Stimulated activated CD8-positive, alpha-beta memory T cell treated with anti-CD3 and anti-CD28 coated beads, Interleukin-4, amount 100 ng/mL, for 1 hour (primary cell): Measurements from ENCODE around the gene CD2BP2.
A peak's percentile ranks its signal among the peaks of the same experiment; 100 is the strongest.
"Not testable (repeated sequence)": the region's sequence is repeated elsewhere in the genome, so short reads cannot be mapped to it uniquely, and the experiment has no call there.

Experiments
- DNase-seq, 2 donors: peaks; one replicate each; pipeline ENCODE4 v3.0.0-alpha.2; 2020; ENCODE audit warnings: low read depth in 2 of 2, low spot score in 1 of 2

Gene CD2BP2

GRCh38 chr16:30355144-30355953 is at the start of gene CD2BP2:
TSS of gene CD2BP2 (minus strand) at chr16:30355308. CDS start at chr16:30354681, 627 bp downstream.
- peak; percentile 56 to 77 for DNase-seq

GRCh38 chr16:30401768-30402425 is 46.8 kb upstream of the CD2BP2 start:
- DNase-seq = no peak

- DNase-seq = no peak
Observed at GRCh38 chr16:30399435-30400186, 44.5 kb upstream of the CD2BP2 start.

- no peak for DNase-seq
Observed at GRCh38 chr16:30398661-30399434, 43.7 kb upstream of the CD2BP2 start.

- no peak for DNase-seq
Observed at GRCh38 chr16:30397776-30398660, 42.9 kb upstream of the CD2BP2 start.

GRCh38 chr16:30397056-30397455 is 41.9 kb upstream of the CD2BP2 start:
- no peak for DNase-seq

- DNase-seq = not testable (repeated sequence)
Observed at GRCh38 chr16:30396627-30397026, 41.5 kb upstream of the CD2BP2 start.

- no peak for DNase-seq
Observed at GRCh38 chr16:30395992-30396585, 41.0 kb upstream of the CD2BP2 start.

GRCh38 chr16:30395155-30395991 is 40.3 kb upstream of the CD2BP2 start, which contains the start of gene ZNF48:
TSS of gene ZNF48 (plus strand) at chr16:30395420. CDS start at chr16:30395795, 375 bp downstream.
- DNase-seq = no peak

- no peak for DNase-seq
Observed at GRCh38 chr16:30394592-30395154, 39.6 kb upstream of the CD2BP2 start.

- DNase-seq = no peak
Observed at GRCh38 chr16:30383521-30383920, 28.4 kb upstream of the CD2BP2 start.

GRCh38 chr16:30382111-30382881 is 27.2 kb upstream of the CD2BP2 start, which contains the start of gene SEPTIN1:
TSS of gene SEPTIN1 (minus strand) at chr16:30382561. CDS start at chr16:30382542, 19 bp downstream.
- DNase-seq = peak; percentile 47 to 60

GRCh38 chr16:30381291-30382041 is 26.4 kb upstream of the CD2BP2 start:
- DNase-seq = no peak

GRCh38 chr16:30380803-30381208 is 25.7 kb upstream of the CD2BP2 start:
- no peak for DNase-seq

GRCh38 chr16:30380072-30380802 is 25.1 kb upstream of the CD2BP2 start:
- DNase-seq = no peak
